Parathyroid adenoma (tissue), 2 donors: ENCODE measurements around the gene CIPC.

ENCODE experiments used
- H2AFZ ChIP-seq: fragments of 300-600 bp; sonication (generic); one replicate; pipeline ENCODE4 v1.7.0; 2017; ENCODE audit warnings: antibody characterized with exemption, mild to moderate bottlenecking
- H3K27ac ChIP-seq: fragments of 300-600 bp; sonication (generic); one replicate; pipeline ENCODE4 v1.7.0; 2017
- H3K27me3 ChIP-seq: fragments of 300-600 bp; sonication (generic); one replicate; pipeline ENCODE4 v1.7.0; 2017; ENCODE audit warnings: low read length; ENCODE audit not compliant: control insufficient read depth, insufficient read depth
- H3K36me3 ChIP-seq: fragments of 300-600 bp; sonication (generic); one replicate; pipeline ENCODE4 v1.7.0; 2017; ENCODE audit warnings: low read length; ENCODE audit not compliant: control insufficient read depth, insufficient read depth
- H3K4me1 ChIP-seq: fragments of 300-600 bp; sonication (generic); one replicate; pipeline ENCODE4 v1.7.0; 2017; ENCODE audit warnings: control low read depth
- H3K4me2 ChIP-seq: fragments of 300-600 bp; sonication (generic); one replicate; pipeline ENCODE4 v1.7.0; 2017; ENCODE audit warnings: low read length
- H3K4me3 ChIP-seq: fragments of 300-600 bp; sonication (generic); one replicate; pipeline ENCODE4 v1.7.0; 2017; ENCODE audit warnings: low read depth, low read length
- H3K79me2 ChIP-seq: fragments of 300-600 bp; sonication (generic); one replicate; pipeline ENCODE4 v1.7.0; 2017; ENCODE audit warnings: control low read depth
- H3K9ac ChIP-seq: fragments of 300-600 bp; sonication (generic); one replicate; pipeline ENCODE4 v1.7.0; 2017; ENCODE audit warnings: mild to moderate bottlenecking
- H3K9me3 ChIP-seq: fragments of 300-600 bp; sonication (generic); one replicate; pipeline ENCODE4 v1.7.0; 2017; ENCODE audit warnings: low read length; ENCODE audit not compliant: control insufficient read depth
- CTCF ChIP-seq: fragments of 300-600 bp; sonication (generic); IDR thresholded peaks from one replicate; pipeline ENCODE4 v1.7.0; 2017; ENCODE audit warnings: antibody characterized with exemption, mild to moderate bottlenecking
- donor health status: primary hyperparathyroidism.

The CIPC gene

GRCh38 chr14:77082356-77082755, 15.7 kb upstream of the CIPC start:
- no peak overlapping the region for H3K9ac ChIP-seq
- no peaks in the 10 kb centered on the region for H3K36me3 ChIP-seq
- peaks cover 16% of the 10 kb centered on the region for H3K4me1 ChIP-seq
- no peaks in the 10 kb centered on the region for H3K9me3 ChIP-seq
- H3K27me3 ChIP-seq = no peaks in the 10 kb centered on the region
- H3K4me2 ChIP-seq = no peak overlapping the region
- no peak overlapping the region for H3K4me3 ChIP-seq
- H2AFZ ChIP-seq = no peak overlapping the region
- H3K79me2 ChIP-seq = no peaks in the 10 kb centered on the region
- H3K27ac ChIP-seq = no peak overlapping the region
- TF ChIP-seq CTCF = no peak

DNA sequence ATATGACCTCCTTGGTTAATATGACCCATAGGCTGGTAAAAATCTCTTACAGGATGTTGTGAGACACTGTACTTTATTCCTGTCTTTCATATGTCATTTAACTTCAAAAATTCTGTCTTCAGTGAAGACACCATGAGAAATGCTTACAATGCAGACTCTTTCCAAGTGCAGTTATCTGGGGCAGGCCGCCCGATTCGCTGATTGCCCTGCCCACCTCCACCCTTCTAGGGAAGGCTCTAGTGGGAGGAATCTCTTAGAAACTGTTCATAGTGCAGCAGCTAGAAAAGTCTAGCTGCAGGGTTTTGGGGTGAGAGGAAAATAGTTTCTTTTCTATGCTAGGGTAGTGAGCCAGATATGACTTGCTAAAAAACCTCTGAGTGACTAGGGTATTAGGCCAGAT, 15.0 kb upstream of the CIPC start:
- Histone ChIP-seq H3K79me2 (no peaks in the 10 kb centered on the region), H3K9me3 (no peaks in the 10 kb centered on the region)
- TF ChIP-seq CTCF = no peak

DNA sequence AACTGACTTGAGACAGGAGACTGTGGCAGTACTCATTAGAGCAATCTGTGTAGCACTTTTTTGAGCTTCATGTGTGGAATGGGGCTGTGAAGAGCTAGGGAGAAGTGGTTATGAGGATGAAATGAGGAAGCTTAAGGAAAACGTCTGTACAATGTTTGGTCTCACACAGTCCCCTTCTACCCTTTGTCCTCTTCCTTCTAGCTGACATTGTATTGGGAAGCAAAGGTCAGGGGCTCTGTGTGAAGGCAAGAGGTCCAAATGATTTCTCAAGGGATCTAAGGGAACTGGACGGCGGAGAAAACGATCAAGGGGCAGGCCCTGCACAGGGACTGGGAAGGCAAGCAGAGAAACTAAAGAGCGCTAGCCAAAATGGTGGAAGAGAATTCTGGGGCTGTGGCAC, 13.1 kb upstream of the CIPC start:
- Histone ChIP-seq H3K27me3 (no peaks in the 10 kb centered on the region), H3K4me1 (peaks cover 32% of the 10 kb centered on the region), H3K9me3 (no peaks in the 10 kb centered on the region), H3K4me2 (no peak overlapping the region), H3K79me2 (no peaks in the 10 kb centered on the region), H2AFZ (peak overlapping the region; percentile 62), H3K36me3 (no peaks in the 10 kb centered on the region), H3K4me3 (no peak overlapping the region), H3K27ac (peak overlapping the region; percentile 50), H3K9ac (no peak overlapping the region)
- no peak for TF ChIP-seq CTCF

More for the DNA sequence above, 15.0 kb upstream of the CIPC start:
- H3K27ac ChIP-seq = no peak overlapping the region
- H3K9ac ChIP-seq = no peak overlapping the region
- H3K4me3 ChIP-seq = no peak overlapping the region
- H3K27me3 ChIP-seq = no peaks in the 10 kb centered on the region
- H3K36me3 ChIP-seq = no peaks in the 10 kb centered on the region
- peaks cover 23% of the 10 kb centered on the region for H3K4me1 ChIP-seq
- H2AFZ ChIP-seq = peak overlapping the region; percentile 44
- H3K4me2 ChIP-seq = no peak overlapping the region

- Histone ChIP-seq H3K36me3 (no peaks in the 10 kb centered on the region), H3K4me2 (peak overlapping the region; percentile 36), H3K4me3 (no peak overlapping the region), H3K4me1 (peaks cover 32% of the 10 kb centered on the region), H2AFZ (peak overlapping the region; percentile 62), H3K9me3 (no peaks in the 10 kb centered on the region), H3K27ac (peak overlapping the region; percentile 50), H3K27me3 (no peaks in the 10 kb centered on the region), H3K9ac (no peak overlapping the region), H3K79me2 (no peaks in the 10 kb centered on the region)
- no peak for TF ChIP-seq CTCF
These were observed 12.5 kb upstream of the CIPC start for GRCh38 chr14:77085538-77085937.

GRCh38 chr14:77086017-77086727, 11.9 kb upstream of the CIPC start:
- Histone ChIP-seq H3K27ac (peak overlapping the region; percentile 50), H3K36me3 (no peaks in the 10 kb centered on the region), H3K27me3 (no peaks in the 10 kb centered on the region), H3K4me1 (peaks cover 32% of the 10 kb centered on the region), H3K9me3 (no peaks in the 10 kb centered on the region), H2AFZ (no peak overlapping the region), H3K9ac (no peak overlapping the region), H3K4me2 (peak overlapping the region; percentile 36), H3K4me3 (no peak overlapping the region), H3K79me2 (no peaks in the 10 kb centered on the region)
- TF ChIP-seq CTCF = no peak
